Activated CD4-positive, alpha-beta T cell treated with anti-CD3 and anti-CD28 coated beads, Interleukin-2, amount 50 U/mL, for 16 hours (primary cell): ENCODE measurements around the gene DNAAF5.

ENCODE experiments used
- DNase-seq: peaks from one replicate; pipeline ENCODE4 v3.0.0-alpha.2; 2020

DNAAF5 gene

GRCh38 chr7:707296-708000, 19.1 kb upstream of the DNAAF5 start:
- DNase-seq: no peak

GRCh38 chr7:710161-710560, 16.3 kb upstream of the DNAAF5 start:
- DNase-seq: no peak

- DNase-seq: no peak
These were observed 15.2 kb upstream of the DNAAF5 start for GRCh38 chr7:711093-711921.

GRCh38 chr7:711922-712380, 14.5 kb upstream of the DNAAF5 start:
- no peak for DNase-seq

- no peak for DNase-seq
These were observed 13.9 kb upstream of the DNAAF5 start for GRCh38 chr7:712381-713138.

- DNase-seq: no peak
These were observed 13.4 kb upstream of the DNAAF5 start for GRCh38 chr7:713139-713457.

GRCh38 chr7:713488-714230, 12.8 kb upstream of the DNAAF5 start:
- DNase-seq: no peak

- no peak for DNase-seq
These were observed 12.2 kb upstream of the DNAAF5 start for GRCh38 chr7:714251-714671.

- DNase-seq: no peak
These were observed 10.3 kb upstream of the DNAAF5 start for GRCh38 chr7:716222-716621.

- no peak for DNase-seq
These were observed 9.9 kb upstream of the DNAAF5 start for GRCh38 chr7:716636-717035.

- DNase-seq: no peak
These were observed 4.8 kb upstream of the DNAAF5 start for GRCh38 chr7:721619-722248.

GRCh38 chr7:723541-723940, 3.0 kb upstream of the DNAAF5 start:
- DNase-seq: no peak

GRCh38 chr7:724298-724697, 2.2 kb upstream of the DNAAF5 start:
- no peak for DNase-seq

- no peak for DNase-seq
These were observed 1.1 kb upstream of the DNAAF5 start for GRCh38 chr7:725223-726005.

- DNase-seq: no peak
These were observed 280 bp downstream of the DNAAF5 start for GRCh38 chr7:726854-727103.

- DNase-seq: peak; percentile 57
These were observed 756 bp downstream of the DNAAF5 start, which contains the start of gene PRKAR1B for GRCh38 chr7:727104-727805. PRKAR1B (minus strand) TSS chr7:727281; CDS start chr7:711505, 15,776 bp downstream.

GRCh38 chr7:727806-728460, 1.4 kb downstream of the DNAAF5 start:
- DNase-seq: no peak

- no peak for DNase-seq
These were observed 2.1 kb downstream of the DNAAF5 start for GRCh38 chr7:728602-729001.

- no peak for DNase-seq
These were observed 2.9 kb downstream of the DNAAF5 start for GRCh38 chr7:729140-730000.
